ENCODE measurements around the gene PPP1R9A.

PPP1R9A gene

GRCh38 chr7:95213148-95213547 lies 305.8 kb downstream of the PPP1R9A start:
- DNase-seq, result no peak

DNA sequence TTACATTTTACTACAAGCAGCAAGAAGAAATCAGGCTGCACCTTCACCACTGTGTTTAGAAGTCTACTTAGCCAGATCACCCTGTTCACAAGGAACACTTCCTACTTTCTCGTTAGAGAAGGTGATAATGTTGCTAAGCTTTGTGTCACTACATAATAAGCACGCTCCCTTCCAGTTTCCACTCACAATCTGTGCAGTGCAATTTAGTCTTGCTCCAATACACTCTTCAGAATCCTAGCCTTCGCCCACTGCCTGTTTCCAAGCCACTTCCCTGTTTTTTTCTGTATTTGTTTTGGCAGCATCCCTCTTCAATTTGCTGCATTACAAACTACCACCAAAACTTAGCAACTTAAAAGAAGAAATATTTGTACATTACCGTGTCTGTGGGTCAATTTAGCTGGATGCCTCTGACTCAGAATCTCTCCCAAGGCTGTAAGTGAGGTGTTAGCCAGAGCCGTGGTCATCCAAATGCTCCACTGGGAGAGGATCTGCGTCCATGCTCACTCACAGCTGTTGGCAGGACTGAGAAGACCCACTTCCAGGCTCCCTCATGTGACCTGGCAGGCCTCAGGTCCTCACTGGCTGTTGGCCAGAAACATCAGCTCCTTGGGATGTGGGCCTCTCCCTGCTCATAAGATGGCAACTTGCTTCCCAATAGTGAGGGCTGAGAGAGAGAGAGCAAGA lies 306.6 kb downstream of the PPP1R9A start:
- no peak for DNase-seq

- no peak for DNase-seq
These were observed 312.3 kb downstream of the PPP1R9A start for GRCh38 chr7:95219721-95220120.

DNA sequence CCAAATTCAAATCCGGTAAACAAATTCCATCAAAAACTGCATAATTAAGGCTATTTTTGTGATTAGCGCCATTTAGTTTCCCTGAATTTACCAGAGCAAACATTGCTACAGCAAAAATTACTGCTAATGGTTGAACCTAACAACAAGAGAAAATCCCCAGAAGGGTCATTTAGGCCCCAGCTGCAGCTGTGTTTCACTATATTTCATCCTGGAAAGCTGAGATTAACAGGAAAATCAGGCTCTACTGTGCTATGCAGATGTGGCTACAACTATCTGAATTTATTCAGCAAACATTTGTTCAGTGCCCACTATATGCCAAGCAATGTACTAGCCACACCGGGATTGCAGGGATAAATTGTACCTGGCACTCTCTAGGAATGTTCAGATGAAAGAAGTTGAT lies 312.9 kb downstream of the PPP1R9A start:
- no peak for DNase-seq

DNA sequence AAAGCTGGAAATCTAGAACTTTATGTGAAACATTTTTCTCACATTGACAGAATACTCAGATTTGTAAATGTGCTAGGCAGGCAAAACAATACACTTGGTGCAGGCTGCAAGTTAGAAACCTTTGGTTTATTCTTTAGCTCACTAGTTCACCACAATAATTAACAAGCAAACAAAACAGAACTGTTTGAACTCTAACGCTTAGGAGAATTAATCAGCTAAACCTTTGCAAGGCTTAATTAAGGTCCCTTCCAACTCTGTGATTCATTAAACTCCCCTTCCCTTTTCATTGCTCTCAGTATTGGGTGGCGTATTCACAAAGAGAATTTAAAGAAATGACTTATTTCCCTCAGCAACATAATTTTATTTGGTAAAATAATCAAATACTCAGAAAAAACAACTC lies 317.9 kb downstream of the PPP1R9A start:
- no peak for DNase-seq

GRCh38 chr7:95229301-95229700 lies 321.9 kb downstream of the PPP1R9A start:
- no peak for DNase-seq

- no peak for DNase-seq
These were observed 331.0 kb downstream of the PPP1R9A start for GRCh38 chr7:95238252-95238943.

- no peak for DNase-seq
These were observed 333.5 kb downstream of the PPP1R9A start for GRCh38 chr7:95240921-95241320.

GRCh38 chr7:95242266-95242665 lies 334.9 kb downstream of the PPP1R9A start:
- no peak for DNase-seq

DNA sequence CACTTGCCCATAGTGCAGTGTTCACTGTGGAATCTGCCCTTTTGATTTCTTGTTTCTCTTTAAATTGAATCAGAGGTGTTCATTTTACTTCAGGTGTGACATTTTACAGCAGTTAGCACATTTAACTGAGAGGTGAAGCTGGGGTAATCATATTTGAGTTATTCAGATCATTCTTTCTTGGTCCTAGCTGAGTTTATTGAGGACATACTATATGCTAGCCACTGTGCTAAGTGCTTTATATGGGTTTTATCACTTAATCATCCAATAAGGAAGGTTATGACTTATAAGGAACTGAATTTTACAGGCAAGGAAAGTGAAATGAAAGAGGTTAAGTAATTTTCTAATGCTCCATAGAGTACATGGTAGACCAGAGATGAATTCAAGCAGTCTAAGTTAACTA lies 337.2 kb downstream of the PPP1R9A start:
- no peak for DNase-seq

- DNase-seq, result no peak
These were observed 338.6 kb downstream of the PPP1R9A start for GRCh38 chr7:95245828-95246500.

DNA sequence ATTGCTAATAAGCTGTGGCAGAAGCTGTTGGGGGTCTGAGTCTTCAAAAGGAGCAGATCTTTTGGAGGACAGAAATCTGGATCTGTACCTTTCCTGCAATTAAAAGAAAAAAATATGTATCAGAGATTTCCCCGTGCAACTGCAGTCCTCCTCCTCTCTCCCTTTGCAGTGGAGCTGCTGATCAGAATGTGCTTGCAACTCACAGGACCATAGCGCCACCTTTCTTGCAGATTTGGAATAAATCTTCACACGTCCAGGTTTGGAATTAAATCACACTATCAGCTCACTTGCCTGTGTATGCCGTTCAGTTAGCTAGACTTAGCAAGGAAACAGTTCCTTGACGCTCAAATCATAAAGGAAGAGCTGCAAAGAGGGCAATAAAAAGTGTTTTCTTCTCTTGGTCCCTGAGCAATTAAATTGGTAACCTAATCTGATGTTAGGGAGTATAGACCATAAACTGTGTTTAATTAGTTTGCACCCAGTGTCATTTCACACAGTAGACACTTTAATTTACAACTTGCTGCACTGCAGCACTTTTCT lies 339.5 kb downstream of the PPP1R9A start:
- DNase-seq, result peak in 1 of 5 donors; percentile 26

- DNase-seq, result no peak
These were observed 343.2 kb downstream of the PPP1R9A start for GRCh38 chr7:95250571-95250970.

- no peak for DNase-seq
These were observed 344.6 kb downstream of the PPP1R9A start for GRCh38 chr7:95251966-95252365.

- no peak for DNase-seq
These were observed 346.6 kb downstream of the PPP1R9A start for GRCh38 chr7:95253986-95254385.

- no peak for DNase-seq
These were observed 348.3 kb downstream of the PPP1R9A start for GRCh38 chr7:95255691-95256090.

GRCh38 chr7:95261895-95262415 lies 354.6 kb downstream of the PPP1R9A start:
- no peak for DNase-seq

DNA sequence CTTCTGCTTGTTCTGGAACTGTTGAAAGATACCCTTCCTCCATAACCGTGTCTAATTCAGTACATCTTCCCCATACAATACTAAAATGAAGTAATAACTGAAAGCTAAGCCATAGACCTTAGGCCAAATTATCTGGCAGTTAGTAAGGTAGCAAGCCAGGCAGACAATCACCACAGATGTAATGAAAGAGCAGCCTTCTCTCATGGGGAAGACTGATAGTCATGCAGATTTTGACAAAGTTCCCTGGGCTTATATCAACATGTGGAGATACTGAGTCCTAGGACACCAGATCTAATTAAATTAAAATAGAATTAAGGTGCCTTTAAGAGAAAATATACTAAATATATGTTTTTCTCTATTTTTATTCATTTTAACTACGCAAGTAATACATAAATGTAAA lies 355.5 kb downstream of the PPP1R9A start:
- DNase-seq, result no peak

DNA sequence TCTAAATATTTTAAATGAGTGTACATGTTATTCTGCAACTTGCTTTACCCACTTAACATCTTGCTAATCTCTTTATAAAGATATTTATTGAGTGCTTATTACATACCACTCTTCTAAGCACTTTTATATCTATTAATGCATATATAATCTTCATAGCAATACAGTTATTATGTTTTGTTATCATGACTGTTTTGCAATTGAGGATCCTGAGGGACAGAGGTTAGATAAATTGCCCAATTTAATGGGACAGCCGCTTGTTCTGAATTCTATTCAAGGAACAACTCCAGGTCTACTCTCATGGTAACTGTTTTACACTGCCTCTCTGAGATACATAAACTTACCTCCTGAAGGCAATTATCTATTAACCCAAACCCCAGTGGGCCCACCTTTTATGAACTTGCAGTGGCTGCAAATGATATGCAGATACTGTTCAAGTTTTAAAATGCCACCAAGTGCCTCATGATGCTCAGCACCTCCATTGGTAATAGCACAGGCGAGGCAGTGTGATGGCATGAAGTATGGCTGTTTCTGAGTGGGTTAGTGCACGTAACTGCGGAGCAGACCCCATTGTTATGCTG lies 356.5 kb downstream of the PPP1R9A start:
- DNase-seq, result no peak

DNA sequence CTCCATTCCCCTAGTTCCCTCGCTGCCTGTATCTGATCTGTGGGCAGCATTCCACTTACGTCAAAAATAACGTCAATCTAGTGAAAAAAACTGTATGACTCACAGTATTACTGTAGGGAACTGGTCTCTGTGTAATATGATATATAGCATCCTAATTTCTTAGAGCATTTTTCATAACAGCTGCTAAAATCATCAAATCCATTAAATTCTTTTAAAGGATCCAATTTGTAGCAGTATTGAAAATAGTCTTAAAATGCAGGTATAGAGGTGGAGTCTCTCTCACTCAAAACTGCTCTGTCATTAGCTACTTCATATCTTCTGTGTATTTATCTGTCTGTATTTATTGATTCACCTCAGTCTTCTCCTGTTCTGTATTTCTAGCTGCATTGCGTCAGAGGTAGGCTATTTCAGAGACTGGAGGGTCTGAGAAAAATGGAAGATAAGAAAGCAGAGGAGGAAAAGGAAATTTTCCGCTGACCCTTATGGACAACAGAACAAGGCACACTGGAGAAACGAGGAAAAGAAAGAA lies 357.0 kb downstream of the PPP1R9A start:
- no peak for DNase-seq

GRCh38 chr7:95265634-95266033 lies 358.2 kb downstream of the PPP1R9A start:
- DNase-seq, result no peak

DNA sequence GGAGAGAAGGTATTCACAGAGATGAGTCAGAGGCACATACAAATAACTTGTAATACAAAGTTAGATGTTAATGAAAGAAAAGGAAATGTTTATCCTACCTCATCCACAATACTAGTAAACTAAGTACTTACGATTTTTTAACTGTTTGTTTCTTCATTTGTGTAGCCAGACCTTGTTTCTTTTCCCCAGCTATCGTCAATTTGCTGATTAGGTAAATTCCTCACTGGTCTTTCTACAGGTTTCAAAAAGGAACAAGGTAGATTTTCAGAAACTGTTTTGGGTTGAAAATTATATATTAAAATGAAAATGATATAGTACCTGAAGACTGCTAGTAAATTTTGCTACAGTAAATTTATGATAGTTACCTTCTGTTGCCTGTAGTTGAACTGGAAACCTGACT lies 360.4 kb downstream of the PPP1R9A start:
- no peak for DNase-seq

DNA sequence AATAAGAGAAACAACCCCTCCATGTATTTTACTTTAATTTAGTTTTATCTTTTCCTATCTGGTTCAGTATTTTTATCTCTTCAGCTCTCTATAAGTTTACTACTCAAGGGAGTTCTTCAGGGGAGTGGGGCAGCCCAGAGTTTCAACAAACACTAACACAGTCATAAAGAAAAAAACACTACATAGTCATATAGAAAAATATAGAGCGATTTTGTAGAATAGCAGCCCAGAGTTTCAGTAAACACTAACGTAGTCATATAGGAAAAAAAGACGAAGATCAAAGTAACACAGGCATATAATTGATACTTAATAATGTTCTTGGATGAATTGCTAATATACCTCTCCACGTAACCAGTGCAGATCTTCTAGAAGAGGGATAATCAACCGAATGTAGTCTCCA lies 362.2 kb downstream of the PPP1R9A start:
- DNase-seq, result peak in 1 of 5 donors; percentile 2
